ENCODE measurements around the gene DRC3.

GRCh38 chr17:18039535-18040260 lies 67.0 kb downstream of the DRC3 start:
- TF ChIP-seq FOXA1 (IDR thresholded peaks at IDR 0.05) (no peak), SP1 (IDR thresholded peaks at IDR 0.05) (no peak), PKNOX1 (IDR thresholded peaks at IDR 0.05) (no peak), SUZ12 (IDR thresholded peaks at IDR 0.05) (no peak), FOXM1 (IDR thresholded peaks at IDR 0.05; ENCODE audit: borderline replicate concordance) (no peak)

All from HEK293T (cell line).